Measurements from ENCODE around the gene PGAP6.

The PGAP6 gene

DNA sequence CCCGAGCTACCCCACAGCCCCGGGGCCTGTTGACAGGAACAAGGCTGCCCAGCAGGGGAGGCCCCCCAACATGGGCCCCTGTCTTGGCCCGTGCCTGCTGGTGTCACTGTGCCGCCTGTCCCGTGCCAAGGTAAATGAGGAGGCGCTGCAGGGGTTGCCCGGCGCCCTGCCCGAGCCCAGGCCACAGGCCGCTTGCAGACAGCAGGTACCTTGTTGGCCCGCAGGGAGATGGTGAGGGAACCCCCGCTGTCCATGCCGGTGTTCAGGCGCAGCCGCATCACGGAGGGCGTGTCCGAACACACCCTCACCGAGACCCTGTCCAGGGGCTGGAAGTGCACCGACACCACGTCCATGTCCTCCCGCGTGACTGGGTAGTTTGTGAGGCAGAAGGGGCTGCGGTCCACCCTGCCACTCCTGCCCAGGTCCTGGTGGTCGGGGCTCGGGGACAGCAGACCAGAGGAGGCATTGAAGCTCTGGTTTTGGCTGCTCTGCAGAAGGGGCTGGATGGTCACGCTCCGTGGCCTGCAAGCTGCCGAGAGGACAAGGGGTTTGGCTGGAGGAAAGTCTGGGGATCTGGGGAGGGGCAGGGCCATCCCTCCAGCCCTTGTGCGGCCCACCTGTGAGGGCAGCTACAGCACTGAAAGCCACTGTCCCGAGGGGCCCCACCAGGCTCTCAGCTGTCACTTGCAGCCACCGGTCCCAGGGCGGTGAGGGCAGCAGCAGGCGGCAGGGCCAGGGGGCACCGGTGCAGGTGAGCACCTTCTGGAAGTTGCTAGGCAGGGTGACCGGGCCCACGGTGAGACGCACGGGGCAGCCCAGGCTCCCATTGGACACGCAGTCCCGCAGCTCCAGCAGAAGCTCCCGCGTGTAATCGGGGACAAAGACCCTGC, 5.6 kb downstream of the PGAP6 start:
- no peak overlapping the region for H3K27ac ChIP-seq (ENCODE audit: low read length)
- H3K36me3 ChIP-seq (ENCODE audit: insufficient read depth, low read depth, low read length) = peaks cover 56% of the 10 kb centered on the region
- H3K9ac ChIP-seq (ENCODE audit: low read depth, low read length) = no peak overlapping the region
- no peaks in the 10 kb centered on the region for H3K27me3 ChIP-seq (ENCODE audit: insufficient read depth, low read length)
- H3K9me3 ChIP-seq (ENCODE audit: insufficient read depth, low read depth, low read length) = no peaks in the 10 kb centered on the region
- H3K4me3 ChIP-seq (ENCODE audit: low read length) = no peak overlapping the region
- peaks cover 13% of the 10 kb centered on the region; the same call in 1 of the 2 replicates for H3K4me1 ChIP-seq (ENCODE audit: insufficient read depth, low read length)

DNA sequence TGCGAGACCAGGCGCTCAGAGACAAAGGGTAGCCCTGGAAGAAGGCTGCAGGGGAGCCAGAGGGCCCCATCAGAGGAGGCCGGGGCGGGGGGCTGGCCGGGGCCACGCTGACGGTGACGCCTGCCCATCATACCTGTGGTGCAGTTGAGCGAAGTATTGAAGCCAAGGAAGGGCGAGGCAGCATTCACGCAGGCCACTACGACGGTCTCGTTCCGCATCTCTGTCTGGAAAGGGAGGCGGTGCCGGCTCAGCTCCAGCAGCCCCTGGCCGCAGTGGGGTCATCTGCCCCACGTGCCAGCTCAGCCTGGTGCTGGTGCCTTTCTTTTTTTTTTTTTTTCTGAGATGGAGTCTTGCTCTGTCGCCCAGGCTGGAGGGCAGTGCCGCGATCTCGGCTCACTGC, 6.6 kb downstream of the PGAP6 start:
- H3K27me3 ChIP-seq (ENCODE audit: insufficient read depth, low read length) = no peaks in the 10 kb centered on the region
- H3K4me1 ChIP-seq (ENCODE audit: insufficient read depth, low read length) = peaks cover 13% of the 10 kb centered on the region; the same call in 1 of the 2 replicates
- peaks cover 56% of the 10 kb centered on the region for H3K36me3 ChIP-seq (ENCODE audit: insufficient read depth, low read depth, low read length)
- no peak overlapping the region for H3K27ac ChIP-seq (ENCODE audit: low read length)
- H3K9ac ChIP-seq (ENCODE audit: low read depth, low read length) = no peak overlapping the region
- no peaks in the 10 kb centered on the region for H3K9me3 ChIP-seq (ENCODE audit: insufficient read depth, low read depth, low read length)
- no peak overlapping the region for H3K4me3 ChIP-seq (ENCODE audit: low read length)

DNA sequence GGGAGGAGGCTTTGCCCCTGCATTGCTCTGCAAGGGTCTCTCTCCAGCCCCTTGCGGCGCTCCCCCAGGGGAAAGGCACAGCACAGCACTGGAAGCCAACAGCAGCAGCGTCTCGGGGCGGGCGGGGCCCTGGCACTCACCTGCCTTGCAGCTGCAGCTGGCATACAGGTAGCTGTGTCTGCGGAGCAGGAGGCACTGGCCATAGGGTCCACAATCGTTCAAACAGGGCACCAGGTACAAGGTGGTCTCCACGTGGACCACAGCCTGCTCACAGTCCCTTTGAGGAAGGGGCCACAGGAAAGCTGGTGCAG, 7.2 kb downstream of the PGAP6 start:
- Histone ChIP-seq H3K4me1 (ENCODE audit: insufficient read depth, low read length) (peaks cover 9% of the 10 kb centered on the region; the same call in 1 of the 2 replicates), H3K27ac (ENCODE audit: low read length) (no peak overlapping the region), H3K4me3 (ENCODE audit: low read length) (no peak overlapping the region), H3K36me3 (ENCODE audit: insufficient read depth, low read depth, low read length) (peaks cover 56% of the 10 kb centered on the region), H3K9ac (ENCODE audit: low read depth, low read length) (no peak overlapping the region), H3K27me3 (ENCODE audit: insufficient read depth, low read length) (no peaks in the 10 kb centered on the region), H3K9me3 (ENCODE audit: insufficient read depth, low read depth, low read length) (no peaks in the 10 kb centered on the region)

DNA sequence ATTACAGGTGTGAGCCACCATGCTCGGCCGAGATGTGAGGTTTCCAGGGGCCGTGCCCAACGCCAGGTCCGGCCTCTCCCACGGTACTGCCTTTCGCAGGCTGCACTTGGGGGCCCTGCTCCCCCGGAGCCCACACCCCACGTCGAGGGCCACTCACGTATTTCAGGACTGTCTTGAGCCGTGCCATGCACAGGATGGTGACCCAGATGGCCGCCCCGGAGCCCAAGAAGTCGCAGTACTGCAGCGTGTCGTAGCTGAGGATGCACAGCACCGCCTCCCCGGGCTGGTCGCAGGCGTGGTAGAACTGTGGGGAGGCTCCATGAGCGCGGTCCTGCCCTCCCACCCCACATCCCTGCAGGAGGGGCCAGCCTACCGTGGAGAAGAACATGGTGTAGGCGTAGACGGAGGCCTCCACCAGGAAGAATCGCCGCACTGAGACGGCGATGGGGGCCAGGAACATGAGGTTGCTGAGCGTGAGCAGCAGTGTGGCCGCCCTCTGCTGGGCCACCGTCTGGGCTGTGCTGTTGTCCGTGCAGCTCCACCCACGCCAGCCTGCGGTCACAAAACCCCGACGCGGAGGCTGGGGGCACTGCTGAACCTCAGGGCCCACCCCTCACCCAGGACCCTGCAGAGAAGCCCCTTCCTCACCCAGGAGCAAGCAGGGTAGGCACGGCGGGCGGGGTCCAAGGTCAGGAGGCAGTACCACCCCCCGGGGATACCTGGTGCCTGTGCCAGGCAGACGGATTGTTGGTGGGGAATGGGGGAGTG, 7.7 kb downstream of the PGAP6 start:
- Histone ChIP-seq H3K36me3 (ENCODE audit: insufficient read depth, low read depth, low read length) (peaks cover 60% of the 10 kb centered on the region), H3K27me3 (ENCODE audit: insufficient read depth, low read length) (no peaks in the 10 kb centered on the region), H3K9ac (ENCODE audit: low read depth, low read length) (no peak overlapping the region), H3K27ac (ENCODE audit: low read length) (no peak overlapping the region), H3K9me3 (ENCODE audit: insufficient read depth, low read depth, low read length) (no peaks in the 10 kb centered on the region), H3K4me3 (ENCODE audit: low read length) (no peak overlapping the region), H3K4me1 (ENCODE audit: insufficient read depth, low read length) (peaks cover 10% of the 10 kb centered on the region; the same call in 1 of the 2 replicates)

DNA sequence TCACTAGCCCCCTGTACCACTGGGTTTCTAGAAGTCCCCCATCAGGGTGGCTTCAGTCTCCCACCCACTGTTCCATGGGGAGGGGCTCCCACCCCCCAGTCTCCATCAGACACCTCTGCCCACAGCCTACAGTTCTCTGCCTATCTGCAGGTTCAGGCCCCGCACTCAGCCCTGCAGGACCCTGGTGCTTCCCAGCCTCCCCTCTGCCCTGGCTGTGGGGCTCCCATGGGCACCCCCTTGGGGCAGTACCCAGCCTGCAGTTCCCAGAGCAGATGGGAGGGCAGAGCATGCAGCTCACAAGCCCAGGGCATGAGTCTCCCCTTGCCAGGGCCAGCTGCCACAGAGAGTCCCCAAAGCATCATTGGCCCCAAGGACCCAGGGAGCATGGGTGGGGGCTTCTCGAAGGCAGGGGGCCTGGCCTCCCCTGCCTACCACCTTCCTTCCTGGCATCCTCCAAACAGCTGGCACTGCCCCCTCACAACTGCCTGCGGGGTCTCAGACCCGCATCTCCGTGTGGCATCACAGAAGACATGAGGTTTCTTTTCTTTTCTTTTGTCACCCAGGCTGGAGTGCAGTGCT, 8.7 kb downstream of the PGAP6 start:
- Histone ChIP-seq H3K4me1 (ENCODE audit: insufficient read depth, low read length) (peaks cover 5% of the 10 kb centered on the region; the same call in 1 of the 2 replicates), H3K9me3 (ENCODE audit: insufficient read depth, low read depth, low read length) (no peaks in the 10 kb centered on the region), H3K27me3 (ENCODE audit: insufficient read depth, low read length) (no peaks in the 10 kb centered on the region), H3K36me3 (ENCODE audit: insufficient read depth, low read depth, low read length) (peaks cover 69% of the 10 kb centered on the region), H3K4me3 (ENCODE audit: low read length) (no peak overlapping the region), H3K9ac (ENCODE audit: low read depth, low read length) (no peak overlapping the region), H3K27ac (ENCODE audit: low read length) (no peak overlapping the region)

DNA sequence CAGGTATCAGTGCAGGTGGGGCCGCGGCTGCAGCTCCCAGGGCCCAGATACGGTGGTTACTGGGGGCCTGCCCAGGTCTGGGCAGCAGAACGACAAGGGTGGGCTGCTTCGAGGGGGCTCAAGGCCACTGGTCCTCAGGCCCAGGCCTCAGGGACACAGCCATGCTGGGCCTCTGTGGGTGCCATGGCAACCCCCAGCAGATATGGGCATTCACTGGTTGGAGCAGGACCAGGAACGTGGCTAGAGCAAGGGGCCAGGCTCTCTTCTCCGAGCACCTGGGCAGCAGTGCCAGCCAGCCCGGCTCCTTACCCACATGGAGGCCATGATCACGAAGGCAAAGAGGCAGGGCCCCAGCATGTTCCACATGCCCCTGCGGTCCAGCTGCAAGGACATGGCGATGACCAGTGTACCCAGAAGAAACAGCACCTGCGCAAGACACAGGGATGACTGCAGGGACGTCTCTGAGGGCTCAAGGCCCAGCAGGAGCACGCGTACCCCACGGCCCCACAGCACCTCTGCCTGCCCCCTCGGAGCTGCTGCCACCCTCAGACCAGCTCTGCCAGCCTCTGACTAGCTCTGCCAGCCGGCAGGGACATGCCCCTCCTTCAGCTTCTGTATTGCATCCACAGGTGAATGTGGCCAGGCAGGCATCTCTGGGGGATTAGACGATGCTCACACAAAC, 9.3 kb downstream of the PGAP6 start:
- Histone ChIP-seq H3K4me3 (ENCODE audit: low read length) (no peak overlapping the region), H3K36me3 (ENCODE audit: insufficient read depth, low read depth, low read length) (peaks cover 76% of the 10 kb centered on the region), H3K9me3 (ENCODE audit: insufficient read depth, low read depth, low read length) (no peaks in the 10 kb centered on the region), H3K9ac (ENCODE audit: low read depth, low read length) (no peak overlapping the region), H3K4me1 (ENCODE audit: insufficient read depth, low read length) (peaks cover 5% of the 10 kb centered on the region; the same call in 1 of the 2 replicates), H3K27me3 (ENCODE audit: insufficient read depth, low read length) (no peaks in the 10 kb centered on the region), H3K27ac (ENCODE audit: low read length) (no peak overlapping the region)

DNA sequence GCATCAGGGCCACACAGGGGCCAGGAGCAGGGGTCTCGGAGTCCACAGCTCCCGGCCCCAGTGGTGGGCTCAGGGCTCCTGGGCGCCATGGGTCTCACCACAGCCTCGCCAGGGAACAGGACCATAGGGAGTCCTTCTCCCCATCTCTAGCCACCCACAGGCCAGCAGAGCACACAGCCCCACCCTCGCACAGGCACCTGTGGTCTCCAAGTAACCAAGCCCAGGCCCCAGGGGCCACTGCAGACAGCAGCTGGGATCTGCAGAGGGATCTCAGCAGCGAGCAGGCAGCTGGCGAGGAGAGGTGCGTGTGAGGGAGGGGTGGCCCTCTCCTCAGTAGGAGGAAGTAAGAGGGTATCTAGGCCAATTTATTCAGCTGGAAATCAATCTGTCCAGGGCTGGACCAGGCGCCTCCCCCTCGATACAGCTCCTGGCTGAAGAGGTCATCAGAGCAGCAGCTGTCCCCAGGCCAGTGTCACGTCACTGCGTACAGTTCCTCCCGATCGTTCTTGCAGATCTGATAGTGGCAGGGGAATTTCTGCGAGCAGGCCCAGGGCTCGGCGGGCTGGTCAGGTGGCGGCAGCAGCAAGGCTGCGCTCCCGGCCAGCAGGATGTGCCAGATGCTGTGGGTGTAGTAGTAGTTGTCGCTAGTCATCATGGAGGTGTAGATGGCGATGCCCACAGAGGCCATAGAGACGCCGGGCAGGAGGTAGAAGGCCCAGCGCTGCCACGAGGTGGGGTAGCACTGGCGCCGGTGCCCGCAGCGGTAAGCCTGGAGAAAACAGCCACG, 10.1 kb downstream of the PGAP6 start:
- Histone ChIP-seq H3K9me3 (ENCODE audit: insufficient read depth, low read depth, low read length) (no peaks in the 10 kb centered on the region), H3K36me3 (ENCODE audit: insufficient read depth, low read depth, low read length) (peaks cover 77% of the 10 kb centered on the region), H3K27me3 (ENCODE audit: insufficient read depth, low read length) (no peaks in the 10 kb centered on the region), H3K4me3 (ENCODE audit: low read length) (no peak overlapping the region), H3K27ac (ENCODE audit: low read length) (no peak overlapping the region), H3K4me1 (ENCODE audit: insufficient read depth, low read length) (peaks cover 5% of the 10 kb centered on the region; the same call in 1 of the 2 replicates), H3K9ac (ENCODE audit: low read depth, low read length) (no peak overlapping the region)

DNA sequence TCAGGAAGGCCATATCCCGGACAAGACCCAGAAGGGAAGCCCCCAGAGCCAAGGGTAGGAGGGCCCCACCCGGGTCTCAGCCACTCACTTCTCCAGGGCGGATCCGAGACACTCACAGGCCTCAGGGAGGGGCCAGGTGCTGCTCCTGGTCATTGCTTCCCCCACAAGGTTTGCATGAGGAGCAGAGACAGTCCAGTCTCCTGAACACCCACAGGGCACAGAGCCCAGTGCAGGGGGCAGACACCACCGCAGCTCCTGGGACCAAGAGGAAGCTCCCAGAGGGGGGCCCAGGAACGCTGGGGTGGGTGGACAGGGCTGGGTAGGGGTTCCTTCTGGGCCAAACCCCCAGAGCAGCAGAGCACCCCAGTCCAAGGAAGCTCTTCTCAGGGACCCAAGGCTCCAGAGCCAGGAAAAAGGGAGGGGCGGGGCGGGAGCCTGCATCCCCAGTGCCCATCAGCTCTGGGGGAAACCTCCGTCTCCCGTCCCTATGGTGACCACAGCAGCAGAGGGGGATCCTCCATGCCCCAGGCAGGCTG, 10.7 kb downstream of the PGAP6 start:
- Histone ChIP-seq H3K4me3 (ENCODE audit: low read length) (peak overlapping the region; percentile 39; the same call in 1 of the 2 replicates), H3K27ac (ENCODE audit: low read length) (no peak overlapping the region), H3K27me3 (ENCODE audit: insufficient read depth, low read length) (no peaks in the 10 kb centered on the region), H3K9ac (ENCODE audit: low read depth, low read length) (peak overlapping the region; percentile 7; the same call in 1 of the 2 replicates), H3K9me3 (ENCODE audit: insufficient read depth, low read depth, low read length) (no peaks in the 10 kb centered on the region), H3K36me3 (ENCODE audit: insufficient read depth, low read depth, low read length) (peaks cover 76% of the 10 kb centered on the region), H3K4me1 (ENCODE audit: insufficient read depth, low read length) (peaks cover 5% of the 10 kb centered on the region; the same call in 1 of the 2 replicates)

DNA sequence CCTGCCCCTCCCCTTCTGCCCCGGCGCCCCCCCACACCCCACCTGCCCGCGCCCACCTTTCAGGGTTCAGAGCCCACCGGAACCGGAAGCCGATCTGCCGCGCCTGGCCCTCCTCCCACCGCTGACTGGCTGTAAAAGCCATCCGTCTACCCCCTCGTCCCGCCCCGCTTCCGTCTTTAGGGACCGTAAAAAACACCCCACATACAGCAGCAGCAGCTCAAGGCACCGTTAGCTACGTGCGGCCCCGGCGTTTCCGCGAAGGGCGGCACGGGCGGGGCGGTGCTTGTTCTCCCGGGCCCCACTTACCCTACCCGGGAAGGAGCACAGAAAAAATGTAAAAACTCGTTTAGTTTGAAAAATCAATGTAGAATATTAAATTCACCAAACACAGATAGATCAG, 11.3 kb downstream of the PGAP6 start, which contains the start of gene MRPL28:
TSS of gene MRPL28 (minus strand) at position 96 of the 400 bp plus-strand sequence. CDS start 320 bp downstream, outside the sequence.
- no peak within 1 kb of the TSS for H3K27ac ChIP-seq (ENCODE audit: low read length)
- H3K9ac ChIP-seq (ENCODE audit: low read depth, low read length) = peak within 1 kb of the TSS; percentile 51
- H3K36me3 ChIP-seq (ENCODE audit: insufficient read depth, low read depth, low read length) = peaks cover 74% of the 10 kb centered on the region
- H3K4me1 ChIP-seq (ENCODE audit: insufficient read depth, low read length) = peaks cover 5% of the 10 kb centered on the region; the same call in 1 of the 2 replicates
- H3K9me3 ChIP-seq (ENCODE audit: insufficient read depth, low read depth, low read length) = no peaks in the 10 kb centered on the region
- H3K4me3 ChIP-seq (ENCODE audit: low read length) = peak within 1 kb of the TSS; percentile 65; the same call in 1 of the 2 replicates
- no peaks in the 10 kb centered on the region for H3K27me3 ChIP-seq (ENCODE audit: insufficient read depth, low read length)

DNA sequence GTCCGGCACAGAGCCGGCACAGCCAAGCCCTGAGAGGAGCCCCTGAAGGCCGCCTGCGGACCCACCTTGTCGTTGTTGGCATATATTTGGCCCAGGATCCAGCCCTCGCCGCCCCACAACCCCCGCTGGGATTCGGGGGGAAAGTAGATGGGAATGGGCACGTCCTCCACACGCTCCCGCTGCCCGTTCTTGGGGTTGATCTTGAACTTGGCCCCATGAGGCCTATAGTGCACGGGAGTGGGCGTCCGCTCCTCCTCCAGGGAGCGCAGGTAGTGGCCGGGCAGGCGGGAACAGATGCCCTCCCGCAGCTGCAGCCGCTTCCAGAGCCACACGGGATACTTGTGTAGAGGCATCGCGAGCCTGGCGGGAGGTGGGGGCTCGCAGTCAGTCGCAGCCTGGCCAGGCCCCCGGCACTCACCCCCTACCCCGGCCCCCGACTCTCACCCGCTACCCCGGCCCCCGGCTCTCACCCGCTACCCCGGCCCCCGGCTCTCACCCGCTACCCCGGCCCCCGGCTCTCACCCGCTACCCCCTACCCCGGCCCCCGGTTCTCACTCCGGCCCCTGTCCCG, 11.8 kb downstream of the PGAP6 start:
- no peaks in the 10 kb centered on the region for H3K27me3 ChIP-seq (ENCODE audit: insufficient read depth, low read length)
- peaks cover 5% of the 10 kb centered on the region; the same call in 1 of the 2 replicates for H3K4me1 ChIP-seq (ENCODE audit: insufficient read depth, low read length)
- H3K9ac ChIP-seq (ENCODE audit: low read depth, low read length) = peak overlapping the region; percentile 51
- H3K36me3 ChIP-seq (ENCODE audit: insufficient read depth, low read depth, low read length) = peaks cover 70% of the 10 kb centered on the region
- no peaks in the 10 kb centered on the region for H3K9me3 ChIP-seq (ENCODE audit: insufficient read depth, low read depth, low read length)
- H3K4me3 ChIP-seq (ENCODE audit: low read length) = peak overlapping the region; percentile 65; the same call in 1 of the 2 replicates
- H3K27ac ChIP-seq (ENCODE audit: low read length) = no peak overlapping the region

All from iPS-20b (cell line).